22Rv1 (cell line): ENCODE measurements around the gene SMG9.

Source experiments
- H3K27ac ChIP-seq: fragments of 450-650 bp; 2 replicates; pipeline ENCODE4 v1.5.1; 2017
- CTCF ChIP-seq: fragments of 450-650 bp; IDR thresholded peaks from 2 replicates; pipeline ENCODE4 v1.5.1; 2017; ENCODE audit warnings: mild to moderate bottlenecking
- ZFX ChIP-seq: fragments of 450-650 bp; IDR thresholded peaks from 2 replicates; pipeline ENCODE4 v1.6.1; 2017; ENCODE audit warnings: antibody characterized with exemption, borderline replicate concordance

Gene SMG9

GRCh38 chr19:43729919-43730318 is 24.8 kb downstream of the SMG9 start:
- no peak overlapping the region for H3K27ac ChIP-seq
- TF ChIP-seq CTCF (no peak), ZFX (no peak)

DNA sequence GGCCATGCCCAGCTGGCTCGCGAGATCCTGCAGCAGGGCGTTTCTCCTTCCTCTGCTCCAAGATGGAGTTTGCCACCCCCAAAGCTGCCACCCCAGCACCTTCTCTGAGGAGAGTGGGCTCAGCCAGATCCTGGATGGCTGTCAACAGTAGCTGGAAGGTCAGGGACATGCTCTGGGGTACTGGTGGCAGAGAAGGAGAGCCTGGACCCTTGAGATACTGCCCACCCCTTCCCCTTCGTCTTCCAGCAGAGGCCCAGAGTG is 27.2 kb downstream of the SMG9 start:
- TF ChIP-seq CTCF, result no peak
- no peak for TF ChIP-seq ZFX
- no peak overlapping the region for H3K27ac ChIP-seq

DNA sequence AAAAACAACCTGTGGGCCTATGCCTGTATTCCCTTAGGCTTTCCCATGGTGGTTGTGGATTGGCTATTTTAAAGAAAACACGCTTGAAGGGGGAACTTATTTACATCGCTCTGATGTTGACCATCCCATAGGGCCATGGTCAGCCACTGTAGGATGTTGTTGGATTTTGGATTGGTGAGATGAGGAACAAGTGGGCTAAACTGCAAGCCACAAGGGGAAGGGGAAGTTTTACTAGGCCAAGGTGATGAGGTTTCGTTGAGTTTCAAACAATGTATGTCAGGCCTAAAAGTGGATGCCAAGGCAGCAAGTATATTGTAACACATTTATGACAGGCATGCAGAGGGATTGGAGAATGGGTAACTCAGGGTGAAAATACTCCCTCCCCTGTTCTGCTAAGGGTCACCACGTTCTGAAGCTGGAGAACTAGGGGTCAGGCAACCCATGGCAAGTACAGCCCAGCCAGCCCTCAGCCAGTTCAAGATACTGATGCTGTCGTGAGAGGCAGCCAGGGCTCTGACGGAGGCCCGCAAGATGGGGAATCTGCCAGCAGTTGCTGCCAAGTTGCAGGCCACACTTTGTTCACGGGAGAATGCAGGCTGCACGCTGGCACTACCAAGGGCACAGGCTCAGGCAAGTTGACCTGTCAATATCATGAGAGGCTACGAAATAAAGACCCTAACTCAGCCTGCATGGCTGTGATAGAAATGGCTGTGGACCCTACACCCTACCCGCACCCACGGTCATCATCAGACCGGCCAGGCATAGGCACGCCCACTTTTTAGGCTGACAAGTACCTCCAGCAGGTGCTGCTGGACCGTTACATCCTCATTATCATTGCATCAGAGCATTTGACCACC is 27.8 kb downstream of the SMG9 start:
- H3K27ac ChIP-seq, result no peak overlapping the region
- TF ChIP-seq CTCF (no peak), ZFX (no peak)

DNA sequence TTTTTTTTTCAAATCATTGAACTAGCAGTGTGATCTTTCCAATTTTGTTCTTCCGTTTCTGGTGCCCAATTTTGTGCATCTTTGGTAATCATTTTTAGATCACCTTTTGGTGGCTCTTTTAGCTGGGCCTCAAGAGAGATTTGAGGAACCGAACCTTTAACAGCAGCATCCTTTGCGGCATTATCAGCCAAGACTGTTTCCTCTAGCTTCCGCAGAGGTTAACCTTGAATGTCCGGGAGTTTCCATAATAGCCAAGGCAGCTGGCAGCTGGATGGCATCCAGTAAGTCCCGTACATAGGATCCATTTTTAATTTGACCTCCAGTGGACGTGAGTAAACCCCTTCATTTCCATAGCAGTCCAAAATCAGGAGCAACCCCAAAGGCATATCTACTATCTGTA is 29.3 kb downstream of the SMG9 start:
- TF ChIP-seq CTCF, result no peak
- no peak for TF ChIP-seq ZFX
- H3K27ac ChIP-seq, result no peak overlapping the region

DNA sequence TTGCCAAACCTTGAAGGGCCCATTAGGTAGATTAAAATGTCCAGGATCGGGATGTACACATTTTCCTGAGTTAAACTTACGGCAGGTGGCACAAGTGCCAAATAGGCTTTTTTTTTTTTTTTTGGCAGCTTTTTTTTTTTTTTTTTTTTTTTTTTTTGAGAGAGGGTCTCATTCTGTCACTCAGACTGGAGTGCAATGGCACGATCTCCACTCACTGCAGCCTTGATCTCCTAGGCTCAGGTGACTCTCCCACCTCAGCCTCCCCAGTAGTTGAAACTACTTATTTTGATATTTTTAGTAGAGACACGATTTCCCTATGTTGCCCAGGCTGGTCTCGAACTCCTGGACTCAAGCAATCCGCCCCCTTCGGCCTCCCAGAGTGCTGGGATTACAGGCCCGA is 29.9 kb downstream of the SMG9 start:
- TF ChIP-seq CTCF (no peak), ZFX (no peak)
- no peak overlapping the region for H3K27ac ChIP-seq

DNA sequence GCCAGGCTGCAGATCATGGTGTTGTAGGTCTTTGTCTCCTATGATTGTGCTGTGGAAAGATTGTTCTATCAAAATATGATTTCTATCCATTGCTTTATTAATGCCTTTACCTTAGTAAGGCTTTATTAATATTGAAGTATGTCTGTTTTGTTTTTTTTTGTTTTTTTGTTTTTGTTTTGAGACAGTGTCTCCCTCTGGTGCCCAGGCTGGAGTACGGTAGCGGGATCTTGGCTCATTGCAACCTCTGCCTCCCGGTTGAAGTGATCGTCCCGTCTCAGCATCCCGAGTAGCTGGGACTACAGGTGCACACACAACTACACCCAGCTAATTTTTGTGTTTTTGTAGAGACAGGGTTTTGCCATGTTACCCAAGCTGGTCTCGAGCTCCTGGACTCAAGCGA is 31.2 kb downstream of the SMG9 start:
- H3K27ac ChIP-seq, result no peak overlapping the region
- no peak for TF ChIP-seq ZFX
- peak; percentile 52 for TF ChIP-seq CTCF

DNA sequence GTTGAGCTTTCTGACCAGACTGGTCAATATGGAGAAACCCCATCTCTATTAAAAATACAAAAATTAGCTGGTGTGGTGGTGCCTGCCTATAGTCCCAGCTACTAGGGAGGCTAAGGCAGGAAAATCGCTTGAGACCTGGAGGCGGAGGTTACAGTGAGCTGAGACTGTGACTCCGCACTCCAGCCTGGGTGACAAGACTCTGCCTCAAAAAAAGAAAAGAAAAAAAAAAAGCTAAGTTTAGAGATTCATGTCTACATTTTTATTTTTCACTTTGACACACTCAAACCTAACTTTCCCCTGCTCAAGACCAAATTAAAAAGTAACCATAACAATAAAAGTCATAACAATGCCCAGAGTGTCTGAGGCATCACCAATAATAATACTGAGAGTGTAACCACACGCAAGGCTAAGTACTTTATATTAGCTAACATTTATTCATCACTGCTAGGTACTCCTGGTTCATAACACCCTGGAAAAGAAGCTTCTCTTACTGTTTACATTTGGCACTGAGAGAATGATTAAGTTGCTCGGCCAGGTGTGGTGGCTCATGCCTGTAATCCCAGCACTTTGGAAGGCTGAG is 33.2 kb downstream of the SMG9 start:
- no peak overlapping the region for H3K27ac ChIP-seq
- TF ChIP-seq CTCF (no peak), ZFX (no peak)
